Karpas-422 (cell line): ENCODE data around the gene LRRC4C. TPM values are rescaled to one million over a fixed set of nuclear protein-coding genes. Genes with fewer than 3 reads are reported as not detected.
A peak's percentile ranks its signal among the peaks of the same experiment; 100 is the strongest.

Experiments used
- DNase-seq: peaks from one replicate; pipeline ENCODE4 v3.0.0-alpha.2; 2015
- H2AFZ ChIP-seq: fragments of 200-600 bp; sonication (generic); 2 replicates; pipeline ENCODE4 v1.6.1; 2014; ENCODE audit warnings: antibody characterized with exemption, low read length, mixed read lengths
- H3K27ac ChIP-seq: fragments of 200-600 bp; sonication (generic); 2 replicates; pipeline ENCODE4 v1.5.1; 2014; ENCODE audit warnings: mild to moderate bottlenecking, low read length, moderate library complexity
- H3K27me3 ChIP-seq: fragments of 200-600 bp; sonication (generic); 2 replicates; pipeline ENCODE4 v1.6.1; 2014; ENCODE audit warnings: low read length, mixed read lengths
- H3K36me3 ChIP-seq: fragments of 200-600 bp; sonication (generic); 2 replicates; pipeline ENCODE4 v1.6.1; 2014; ENCODE audit warnings: low read length, mixed read lengths; ENCODE audit not compliant: insufficient read depth
- H3K4me1 ChIP-seq: fragments of 200-600 bp; sonication (generic); 2 replicates; pipeline ENCODE4 v1.6.1; 2014; ENCODE audit warnings: mild to moderate bottlenecking, low read length, mixed read lengths
- H3K4me2 ChIP-seq: fragments of 200-600 bp; sonication (generic); 2 replicates; pipeline ENCODE4 v1.6.1; 2014; ENCODE audit warnings: low read length, low read depth, mild to moderate bottlenecking; ENCODE audit not compliant: poor library complexity, severe bottlenecking
- H3K4me3 ChIP-seq: fragments of 200-600 bp; sonication (generic); 2 replicates; pipeline ENCODE4 v1.5.1; 2014; ENCODE audit warnings: mild to moderate bottlenecking, antibody characterized with exemption, low read length, mixed read lengths
- H3K79me2 ChIP-seq: fragments of 200-600 bp; sonication (generic); 2 replicates; pipeline ENCODE4 v1.6.1; 2014; ENCODE audit warnings: mild to moderate bottlenecking, low read length, mixed read lengths
- H3K9ac ChIP-seq: fragments of 200-600 bp; sonication (generic); 2 replicates; pipeline ENCODE4 v1.6.0; 2014; ENCODE audit warnings: low read length
- H3K9me2 ChIP-seq: fragments of 200-600 bp; sonication (generic), shearing (Covaris generic); replicated peaks from 2 replicates; pipeline ENCODE4 v1.6.0; 2014; ENCODE audit warnings: mild to moderate bottlenecking, low read length, moderate library complexity; ENCODE audit not compliant: insufficient read depth
- H3K9me3 ChIP-seq: fragments of 300-700, 200-600 bp; sonication (generic); 2 replicates; pipeline ENCODE4 v1.6.1; 2014; ENCODE audit warnings: low read length, mixed read lengths
- H4K20me1 ChIP-seq: fragments of 200-600 bp; sonication (generic); 2 replicates; pipeline ENCODE4 v1.6.1; 2014; ENCODE audit warnings: mild to moderate bottlenecking, antibody characterized with exemption, low read length, low read depth; ENCODE audit not compliant: insufficient read depth
- total RNA-seq: library from RNA; depleted of rRNA; stranded (reverse); fragments of >200 nt; shearing (Covaris generic); gene quantifications from 2 replicates; pipeline ENCODE4 v1.2.3, GENCODE V29; 2014; ENCODE audit warnings: low replicate concordance

Gene LRRC4C
- total RNA-seq, 1 experiment from 2014 or later = not detected

- no peak for DNase-seq
- Histone ChIP-seq H3K4me3 (no peak overlapping the region), H4K20me1 (no peaks in the 10 kb centered on the region)
These were observed 19.7 kb upstream of the LRRC4C start for GRCh38 chr11:41479179-41479578.

GRCh38 chr11:41461057-41461681 lies 1.7 kb upstream of the LRRC4C start:
- Histone ChIP-seq H3K27me3 (no peaks in the 10 kb centered on the region), H3K27ac (no peak overlapping the region), H3K4me2 (no peak overlapping the region), H3K9ac (no peak overlapping the region), H2AFZ (no peak overlapping the region), H3K4me3 (no peak overlapping the region), H3K36me3 (no peaks in the 10 kb centered on the region), H3K79me2 (no peaks in the 10 kb centered on the region), H3K9me2 (no peaks in the 10 kb centered on the region), H3K9me3 (no peaks in the 10 kb centered on the region; the same call in 1 of the 2 replicates), H3K4me1 (no peaks in the 10 kb centered on the region), H4K20me1 (no peaks in the 10 kb centered on the region)
- peak; percentile 54 for DNase-seq

More at GRCh38 chr11:41479179-41479578, 19.7 kb upstream of the LRRC4C start:
- H3K9ac ChIP-seq = no peak overlapping the region
- no peaks in the 10 kb centered on the region for H3K27me3 ChIP-seq
- no peaks in the 10 kb centered on the region for H3K79me2 ChIP-seq
- no peaks in the 10 kb centered on the region for H3K36me3 ChIP-seq
- no peak overlapping the region for H3K4me2 ChIP-seq
- H2AFZ ChIP-seq = no peak overlapping the region
- no peak overlapping the region for H3K27ac ChIP-seq
- H3K9me3 ChIP-seq = peaks cover 12% of the 10 kb centered on the region; the same call in 1 of the 2 replicates
- no peaks in the 10 kb centered on the region for H3K9me2 ChIP-seq
- no peaks in the 10 kb centered on the region for H3K4me1 ChIP-seq

- DNase-seq = no peak
- Histone ChIP-seq H3K9me3 (no peaks in the 10 kb centered on the region; the same call in 1 of the 2 replicates), H3K79me2 (no peaks in the 10 kb centered on the region), H3K4me3 (no peak overlapping the region), H3K27me3 (no peaks in the 10 kb centered on the region), H3K36me3 (no peaks in the 10 kb centered on the region), H3K27ac (no peak overlapping the region), H3K4me1 (no peaks in the 10 kb centered on the region), H3K4me2 (no peak overlapping the region), H3K9me2 (no peaks in the 10 kb centered on the region), H4K20me1 (no peaks in the 10 kb centered on the region), H3K9ac (no peak overlapping the region), H2AFZ (no peak overlapping the region)
These were observed 811 bp downstream of the LRRC4C start for GRCh38 chr11:41458641-41459040.

GRCh38 chr11:41458154-41458553 lies 1.3 kb downstream of the LRRC4C start:
- no peak overlapping the region for H2AFZ ChIP-seq
- no peaks in the 10 kb centered on the region for H3K9me2 ChIP-seq
- no peaks in the 10 kb centered on the region for H3K36me3 ChIP-seq
- no peak overlapping the region for H3K27ac ChIP-seq
- no peak overlapping the region for H3K4me2 ChIP-seq
- H3K4me1 ChIP-seq = no peaks in the 10 kb centered on the region
- H4K20me1 ChIP-seq = no peaks in the 10 kb centered on the region
- H3K9ac ChIP-seq = no peak overlapping the region
- H3K27me3 ChIP-seq = no peaks in the 10 kb centered on the region
- H3K4me3 ChIP-seq = no peak overlapping the region
- no peak for DNase-seq
- no peaks in the 10 kb centered on the region for H3K79me2 ChIP-seq
- peaks cover 4% of the 10 kb centered on the region; the same call in 1 of the 2 replicates for H3K9me3 ChIP-seq

GRCh38 chr11:41457216-41458014 lies 2.0 kb downstream of the LRRC4C start:
- Histone ChIP-seq H3K9ac (no peak overlapping the region), H4K20me1 (no peaks in the 10 kb centered on the region), H3K9me2 (no peaks in the 10 kb centered on the region), H3K79me2 (no peaks in the 10 kb centered on the region), H2AFZ (no peak overlapping the region), H3K4me2 (no peak overlapping the region), H3K9me3 (peaks cover 4% of the 10 kb centered on the region; the same call in 1 of the 2 replicates), H3K27me3 (no peaks in the 10 kb centered on the region), H3K36me3 (no peaks in the 10 kb centered on the region), H3K4me3 (no peak overlapping the region), H3K4me1 (no peaks in the 10 kb centered on the region), H3K27ac (no peak overlapping the region)
- no peak for DNase-seq

GRCh38 chr11:41456269-41456668 lies 3.2 kb downstream of the LRRC4C start:
- Histone ChIP-seq H4K20me1 (no peaks in the 10 kb centered on the region), H3K36me3 (no peaks in the 10 kb centered on the region), H2AFZ (no peak overlapping the region), H3K4me2 (no peak overlapping the region), H3K9me3 (peaks cover 4% of the 10 kb centered on the region; the same call in 1 of the 2 replicates), H3K27ac (no peak overlapping the region), H3K9me2 (no peaks in the 10 kb centered on the region), H3K4me3 (no peak overlapping the region), H3K27me3 (no peaks in the 10 kb centered on the region), H3K4me1 (no peaks in the 10 kb centered on the region), H3K79me2 (no peaks in the 10 kb centered on the region), H3K9ac (no peak overlapping the region)
- DNase-seq = no peak

- Histone ChIP-seq H3K9ac (no peak overlapping the region), H3K9me2 (no peaks in the 10 kb centered on the region), H4K20me1 (no peaks in the 10 kb centered on the region), H3K27ac (no peak overlapping the region), H3K4me2 (no peak overlapping the region), H3K36me3 (no peaks in the 10 kb centered on the region), H3K27me3 (no peaks in the 10 kb centered on the region), H3K4me1 (no peaks in the 10 kb centered on the region), H2AFZ (no peak overlapping the region), H3K4me3 (no peak overlapping the region), H3K79me2 (no peaks in the 10 kb centered on the region), H3K9me3 (0 out of 2 replicates have a peak, but pooled peaks cover 4% of the 10 kb centered on the region)
- DNase-seq = no peak
These were observed 8.4 kb downstream of the LRRC4C start for GRCh38 chr11:41451011-41451410.

GRCh38 chr11:41449483-41450050 lies 9.9 kb downstream of the LRRC4C start:
- H3K9ac ChIP-seq = no peak overlapping the region
- no peaks in the 10 kb centered on the region for H3K79me2 ChIP-seq
- no peak overlapping the region for H3K27ac ChIP-seq
- H3K36me3 ChIP-seq = no peaks in the 10 kb centered on the region
- no peaks in the 10 kb centered on the region for H3K9me2 ChIP-seq
- H3K4me3 ChIP-seq = no peak overlapping the region
- no peaks in the 10 kb centered on the region for H3K27me3 ChIP-seq
- no peak overlapping the region for H2AFZ ChIP-seq
- peaks cover 4% of the 10 kb centered on the region; the same call in 1 of the 2 replicates for H3K9me3 ChIP-seq
- H4K20me1 ChIP-seq = no peaks in the 10 kb centered on the region
- no peaks in the 10 kb centered on the region for H3K4me1 ChIP-seq
- DNase-seq = no peak
- no peak overlapping the region for H3K4me2 ChIP-seq
